GM18502 (cell line): ENCODE measurements around the gene LDAH.

ENCODE experiments used
- ATAC-seq: cut with Tn5 transposase; IDR thresholded peaks from one replicate; pipeline ENCODE4 v1.9.1; 2021; ENCODE audit warnings: mild to moderate bottlenecking; ENCODE audit not compliant: unreplicated experiment, poor library complexity

The LDAH gene

GRCh38 chr2:20657522-20658235 is 165.2 kb downstream of the LDAH start:
- no peak for ATAC-seq

DNA sequence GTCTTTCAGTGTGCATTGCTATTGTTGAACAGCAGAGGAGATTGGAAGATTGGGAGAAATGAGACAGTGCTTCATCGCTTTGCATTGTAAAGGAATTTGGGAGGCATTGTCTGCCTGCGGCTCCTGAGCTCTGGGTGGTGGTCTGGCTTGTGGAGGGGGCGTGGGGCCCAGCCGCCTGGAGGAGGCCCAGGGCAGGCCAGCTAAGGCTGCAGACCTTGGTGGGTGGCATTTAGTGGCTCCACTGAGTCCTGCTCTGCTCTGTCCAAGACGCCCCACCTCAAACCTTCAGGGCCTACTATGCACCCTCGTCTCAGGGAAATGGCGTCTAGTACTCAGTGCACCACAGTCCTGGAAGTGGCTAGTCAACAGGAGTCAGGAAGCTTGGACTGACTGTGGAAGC is 166.3 kb downstream of the LDAH start:
- ATAC-seq = no peak

- ATAC-seq = no peak
Observed at GRCh38 chr2:20654535-20654813, 168.4 kb downstream of the LDAH start.

- no peak for ATAC-seq
Observed at GRCh38 chr2:20653695-20654534, 169.0 kb downstream of the LDAH start.

DNA sequence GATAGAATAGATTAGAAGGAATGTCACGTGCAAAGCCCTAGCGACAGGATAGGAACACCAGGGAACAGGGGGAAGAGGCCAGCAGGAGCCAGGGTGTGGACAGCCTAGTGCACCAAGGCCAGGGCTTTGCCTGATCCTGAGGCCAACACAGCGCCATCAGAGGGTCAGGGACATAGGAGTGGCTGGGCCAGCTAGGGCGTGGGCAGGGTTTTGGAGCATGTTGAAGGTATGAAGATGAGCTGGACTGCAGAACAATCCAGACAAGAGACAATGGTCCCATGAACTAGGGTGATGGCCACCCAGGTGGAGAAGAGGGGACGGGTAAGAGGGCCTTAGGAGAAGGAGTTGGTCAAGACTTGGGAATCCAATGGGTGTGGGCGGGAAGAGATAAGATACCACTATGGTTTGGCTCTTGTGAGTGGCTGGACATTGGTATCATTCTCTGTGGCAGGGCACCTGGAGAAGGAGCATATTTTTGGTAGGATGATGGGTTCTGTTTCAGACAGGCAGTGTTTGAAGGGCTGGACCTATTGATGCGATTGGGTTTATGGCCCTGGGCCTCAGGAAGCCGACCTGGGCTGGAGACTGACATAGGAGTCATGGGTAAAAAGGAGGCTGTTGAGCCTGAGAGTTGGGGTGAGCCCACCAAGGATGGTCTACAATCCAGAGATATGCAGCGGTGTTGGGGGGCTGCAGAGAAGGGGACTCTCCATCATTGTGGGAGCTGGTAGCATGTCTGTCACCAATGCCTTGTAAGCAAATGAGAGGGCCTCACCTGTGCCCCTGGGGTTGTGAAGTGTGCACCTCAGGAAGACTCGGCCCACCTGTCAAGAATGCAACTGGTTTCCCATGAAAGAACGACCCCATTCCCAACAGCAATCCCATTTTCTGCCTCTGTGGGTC is 170.0 kb downstream of the LDAH start:
- ATAC-seq = no peak

DNA sequence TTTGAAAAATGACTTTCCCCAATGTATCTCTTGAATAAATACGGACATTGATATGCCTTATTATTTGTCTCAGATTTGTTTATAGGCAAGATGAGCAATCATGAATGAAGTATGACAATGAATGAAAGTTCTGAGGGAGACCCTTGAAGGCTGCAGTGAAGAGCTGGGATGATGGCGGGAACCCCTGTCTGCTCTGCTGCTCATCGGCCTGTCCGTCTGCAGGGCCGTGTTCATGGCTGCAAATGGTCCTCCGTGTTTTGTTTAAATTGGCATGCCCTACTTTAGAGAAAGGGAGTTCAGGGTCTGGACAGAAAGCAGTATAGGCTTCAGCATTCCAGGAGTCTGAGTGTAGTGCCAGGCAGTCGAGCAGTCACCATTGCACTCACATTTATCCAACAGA is 170.8 kb downstream of the LDAH start:
- ATAC-seq = no peak

GRCh38 chr2:20651731-20652099 is 171.2 kb downstream of the LDAH start:
- no peak for ATAC-seq

DNA sequence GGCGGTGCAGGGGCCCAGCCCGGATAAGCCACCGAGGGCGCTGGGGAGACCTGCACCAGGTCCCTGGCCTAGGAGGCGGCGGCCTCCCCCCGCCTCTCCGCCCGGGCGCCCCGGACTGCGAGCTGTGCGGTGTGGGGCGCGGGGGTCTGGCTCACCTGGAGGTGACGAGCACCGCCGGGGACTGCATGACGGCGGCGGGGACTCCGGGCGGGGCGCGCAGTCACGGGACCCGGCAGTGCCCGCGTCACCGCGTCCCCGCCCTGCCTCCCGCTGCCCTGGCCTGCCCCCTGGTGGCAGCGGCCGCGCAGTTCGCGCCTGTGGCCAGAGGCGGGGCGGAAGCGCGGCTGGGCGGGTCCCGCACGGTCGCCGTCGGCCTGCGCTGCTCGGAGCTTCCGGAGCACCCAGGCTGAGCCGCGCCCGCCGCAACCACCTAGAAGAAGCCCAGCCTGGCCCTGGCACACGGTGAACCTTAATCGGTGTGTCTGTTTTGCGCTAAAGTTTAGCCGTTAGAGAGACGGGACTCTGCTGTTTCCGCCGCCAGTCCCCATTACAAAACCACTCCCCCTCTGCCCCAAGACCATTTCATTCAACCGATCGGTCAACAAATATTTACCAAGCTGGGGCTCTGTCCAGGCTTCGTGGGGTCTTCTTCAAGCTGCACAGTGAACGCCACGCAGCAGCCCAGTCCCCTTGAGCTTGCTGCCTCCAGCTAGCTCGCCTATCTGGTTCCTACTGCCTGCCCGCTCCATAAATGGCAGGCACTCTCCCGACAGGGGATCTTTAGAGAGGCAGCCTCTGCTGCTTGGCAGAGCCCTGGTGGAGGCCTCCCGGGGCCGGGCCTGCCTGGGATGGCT is 171.8 kb downstream of the LDAH start, which contains the start of gene HS1BP3:
Gene HS1BP3 (minus strand): TSS at position 222 of the 854 bp plus-strand sequence. CDS start 35 bp downstream, at position 187.
- ATAC-seq = peak; percentile 96

DNA sequence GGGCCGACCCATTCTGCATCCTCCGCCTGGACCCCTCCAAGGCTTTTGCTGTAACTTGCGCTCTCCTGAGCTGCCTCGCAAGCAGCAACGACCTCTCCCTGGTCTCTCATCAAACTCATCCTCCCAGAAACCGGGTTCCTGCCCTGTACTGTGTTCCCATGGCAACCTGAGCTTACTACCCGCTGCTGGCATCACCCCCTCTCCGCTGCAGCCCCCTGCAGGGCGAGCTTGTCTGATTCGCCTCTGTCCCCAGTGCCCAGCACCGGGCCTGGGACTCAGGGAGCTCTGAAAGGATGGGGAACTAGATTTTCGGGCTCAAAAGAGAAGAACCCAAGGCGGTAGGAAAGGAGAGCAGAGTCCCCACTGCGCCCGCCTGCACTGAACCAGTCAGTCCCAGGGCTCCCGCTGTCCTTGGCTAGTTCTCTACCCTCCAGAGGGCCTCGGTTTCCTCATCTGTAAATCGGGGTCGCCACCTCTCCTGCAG is 172.5 kb downstream of the LDAH start:
- ATAC-seq = peak; percentile 9

GRCh38 chr2:20649976-20650375 is 172.9 kb downstream of the LDAH start:
- ATAC-seq = no peak

- no peak for ATAC-seq
Observed at GRCh38 chr2:20649576-20649975, 173.3 kb downstream of the LDAH start.

DNA sequence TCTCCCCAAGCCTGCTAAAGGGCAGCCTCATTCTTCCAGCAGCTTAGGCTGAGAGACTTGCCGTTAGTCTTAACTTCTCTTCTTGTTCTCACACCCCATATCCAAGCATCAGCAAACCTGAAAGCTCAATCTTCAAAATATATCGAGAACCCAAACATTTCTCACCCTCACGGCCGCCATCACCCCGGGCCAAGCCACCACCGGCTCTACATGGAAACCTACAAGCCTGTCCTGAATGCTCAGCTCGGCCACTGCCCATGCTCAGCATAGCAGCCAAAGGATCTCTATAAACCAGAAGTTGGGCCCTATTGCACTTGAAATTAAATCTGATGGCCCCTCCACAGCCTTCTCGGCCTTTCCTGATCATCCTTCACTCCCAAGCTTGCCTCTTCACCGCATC is 174.1 kb downstream of the LDAH start:
- ATAC-seq = no peak

GRCh38 chr2:20648206-20648605 is 174.7 kb downstream of the LDAH start:
- no peak for ATAC-seq

- no peak for ATAC-seq
Observed at GRCh38 chr2:20647738-20648137, 175.2 kb downstream of the LDAH start.

- ATAC-seq = no peak
Observed at GRCh38 chr2:20647211-20647610, 175.7 kb downstream of the LDAH start.

- ATAC-seq = no peak
Observed at GRCh38 chr2:20646446-20646845, 176.5 kb downstream of the LDAH start.

GRCh38 chr2:20645761-20646160 is 177.1 kb downstream of the LDAH start:
- no peak for ATAC-seq

GRCh38 chr2:20645301-20645701 is 177.6 kb downstream of the LDAH start:
- ATAC-seq = no peak

- ATAC-seq = no peak
Observed at GRCh38 chr2:20643826-20644225, 179.1 kb downstream of the LDAH start.

- ATAC-seq = no peak
Observed at GRCh38 chr2:20643060-20643459, 179.8 kb downstream of the LDAH start.
